HG03442 (cell line): ENCODE measurements around the gene TNRC6B.
"Not testable (repeated sequence)": the region's sequence is repeated elsewhere in the genome, so short reads cannot be mapped to it uniquely, and the experiment has no call there.

Source experiments
- ATAC-seq: cut with Tn5 transposase; IDR thresholded peaks from one replicate; pipeline ENCODE4 v1.9.1; 2021; ENCODE audit warnings: mild to moderate bottlenecking, moderate library complexity; ENCODE audit not compliant: unreplicated experiment

The TNRC6B gene

DNA sequence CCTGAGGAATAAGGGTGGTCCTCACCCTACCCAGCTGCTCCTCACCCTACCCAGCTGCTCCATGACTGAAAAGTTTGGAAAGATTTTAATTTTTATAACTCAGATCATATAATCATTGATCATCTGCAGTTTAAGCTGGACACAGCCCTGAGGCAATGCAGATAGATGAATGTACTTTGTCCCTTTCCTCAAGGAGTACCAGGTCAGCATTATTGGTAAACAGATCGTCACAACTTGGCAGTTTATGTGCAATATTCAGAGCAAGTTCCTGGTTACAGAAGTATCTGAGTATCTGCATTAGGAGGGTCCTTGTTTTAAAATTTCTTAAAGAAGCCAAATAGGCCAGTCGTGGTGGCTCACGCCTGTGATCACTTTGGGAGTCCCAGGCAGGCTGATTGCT lies 3.6 kb downstream of the TNRC6B start:
- ATAC-seq, result no peak

DNA sequence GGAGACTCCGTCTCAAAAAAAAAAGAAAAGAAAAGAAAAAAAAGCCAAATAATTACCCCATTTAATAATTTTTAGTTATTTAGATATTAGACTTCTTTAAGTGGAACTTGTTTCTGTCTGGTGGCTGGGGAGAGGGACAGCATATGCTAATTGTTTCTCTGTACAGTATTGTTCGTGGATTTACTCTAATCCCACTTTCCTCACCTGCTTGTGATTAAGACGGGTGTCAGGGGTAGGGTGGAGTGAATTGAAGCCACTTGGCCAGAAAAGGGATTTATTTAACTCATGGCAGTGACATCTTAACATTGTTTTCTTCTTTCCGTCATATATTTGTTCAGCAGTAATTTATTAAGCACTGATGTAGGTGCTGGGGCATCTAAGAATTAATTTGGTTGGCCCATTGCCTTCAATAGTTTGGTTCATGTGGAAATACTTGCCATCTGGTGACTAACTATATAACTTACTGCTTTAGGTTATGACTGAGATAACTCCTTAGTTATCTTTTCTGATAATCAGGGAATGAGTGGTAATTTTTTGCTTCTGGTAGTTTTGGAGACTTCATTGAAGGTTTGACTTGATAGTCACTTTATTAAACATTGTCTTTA lies 4.6 kb downstream of the TNRC6B start:
- ATAC-seq, result no peak

- no peak for ATAC-seq
Observed at GRCh38 chr22:40183029-40183581, 5.4 kb downstream of the TNRC6B start.

DNA sequence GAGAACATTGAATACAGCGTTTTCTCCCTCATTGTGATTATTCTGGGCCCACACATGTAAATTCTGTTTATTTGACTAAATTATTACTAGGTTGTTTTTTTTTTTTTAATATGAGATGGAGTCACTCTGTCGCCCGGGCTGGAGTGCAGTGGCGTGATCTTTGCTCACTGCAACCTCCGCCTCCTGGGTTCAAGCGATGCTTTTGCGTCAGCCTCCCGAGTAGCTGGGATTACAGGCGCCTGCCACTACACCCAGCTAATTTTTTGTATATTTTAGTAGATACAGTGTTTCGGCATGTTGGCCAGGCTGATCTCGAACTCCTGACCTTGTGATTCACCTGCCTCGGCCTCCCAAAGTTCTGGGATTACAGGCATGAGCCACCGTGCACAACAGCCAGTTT lies 5.9 kb downstream of the TNRC6B start:
- ATAC-seq, result not testable (repeated sequence)

DNA sequence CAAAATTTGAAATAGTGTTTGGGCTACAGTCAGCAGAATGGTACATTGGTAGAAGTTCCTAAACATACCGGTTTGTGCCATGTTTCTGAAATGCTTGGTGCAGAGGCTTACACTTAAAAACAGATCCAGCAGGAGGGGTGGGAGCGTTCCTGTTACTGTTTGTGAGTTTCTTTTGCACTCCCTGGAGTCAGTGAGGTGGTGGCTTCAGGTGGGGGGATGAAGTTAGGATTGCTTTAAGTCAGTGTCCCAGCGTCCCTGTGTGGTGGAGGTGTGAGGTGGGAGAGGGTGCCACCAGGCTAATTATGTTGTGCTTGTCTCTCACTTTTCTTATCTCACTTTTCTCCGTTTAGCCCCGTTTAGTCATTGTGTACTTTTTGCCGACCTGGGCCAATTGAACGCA lies 9.7 kb downstream of the TNRC6B start:
- ATAC-seq, result no peak

- ATAC-seq, result no peak
Observed at GRCh38 chr22:40189997-40190396, 12.3 kb downstream of the TNRC6B start.

DNA sequence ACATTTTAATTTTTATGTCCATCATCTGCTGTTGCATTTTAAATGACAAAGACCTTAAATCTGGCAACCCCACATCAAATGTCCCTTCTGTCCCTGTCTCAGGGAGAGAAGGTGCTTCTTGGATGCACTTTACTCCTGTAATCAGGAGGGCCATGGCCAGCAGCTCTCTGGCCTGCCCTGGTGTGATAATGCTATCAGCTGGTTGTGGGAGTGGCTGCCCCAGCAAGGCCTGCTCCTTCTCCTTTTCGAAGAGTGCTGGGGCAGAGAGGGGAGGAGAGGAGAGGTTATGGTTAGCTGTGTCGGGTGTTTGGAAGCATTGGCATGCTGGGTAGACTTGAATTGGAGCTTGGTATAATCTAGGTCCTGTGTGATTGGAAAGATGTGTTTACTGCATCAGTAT lies 12.8 kb downstream of the TNRC6B start:
- no peak for ATAC-seq

DNA sequence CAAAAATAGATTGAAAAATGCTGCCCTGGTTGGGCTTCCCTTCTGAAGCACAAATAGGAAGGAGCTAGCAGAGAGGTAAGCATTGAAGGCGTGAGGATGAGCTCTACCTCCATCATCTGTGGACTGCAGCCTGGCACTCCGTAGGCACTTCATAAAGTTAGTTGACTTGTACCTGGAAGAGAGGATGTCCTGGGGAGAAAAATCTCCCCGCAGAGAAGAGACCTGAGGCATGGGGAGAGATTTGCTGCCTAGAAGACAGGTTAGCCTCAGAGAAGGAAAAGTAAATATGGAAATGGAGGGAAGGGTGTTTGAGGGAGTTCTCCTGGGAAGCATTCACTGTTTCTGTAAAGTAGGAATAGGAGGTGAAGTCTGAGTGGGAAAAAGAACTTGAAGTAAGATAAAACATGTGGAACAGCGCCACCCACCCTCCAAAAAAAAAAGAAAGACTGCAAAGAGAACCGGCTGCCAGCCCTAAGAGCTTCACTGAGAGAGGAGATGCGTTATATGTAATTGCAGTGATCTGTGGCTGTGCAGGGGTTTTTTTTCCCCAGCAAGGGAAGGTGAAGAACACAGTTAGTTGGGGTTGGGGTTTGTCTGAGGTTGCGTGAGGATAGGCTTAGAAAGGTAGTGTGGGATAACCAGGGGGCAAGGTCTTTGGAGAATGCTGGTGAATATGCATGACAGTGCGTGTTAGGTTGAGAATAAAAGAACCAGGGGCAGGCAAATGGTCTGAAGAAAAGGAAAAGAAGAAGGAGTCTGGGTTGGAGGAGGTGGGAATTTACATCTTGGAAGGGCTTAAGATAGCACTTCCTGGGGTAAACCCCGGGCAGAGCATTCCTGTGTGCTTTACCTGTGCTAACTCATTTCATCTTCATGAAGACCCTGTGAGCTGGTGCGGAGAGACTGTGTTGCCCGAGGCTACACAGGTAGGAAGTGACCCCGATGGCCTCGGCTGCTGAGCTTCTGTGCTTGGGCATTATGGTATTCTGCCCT lies 16.0 kb downstream of the TNRC6B start:
- no peak for ATAC-seq

DNA sequence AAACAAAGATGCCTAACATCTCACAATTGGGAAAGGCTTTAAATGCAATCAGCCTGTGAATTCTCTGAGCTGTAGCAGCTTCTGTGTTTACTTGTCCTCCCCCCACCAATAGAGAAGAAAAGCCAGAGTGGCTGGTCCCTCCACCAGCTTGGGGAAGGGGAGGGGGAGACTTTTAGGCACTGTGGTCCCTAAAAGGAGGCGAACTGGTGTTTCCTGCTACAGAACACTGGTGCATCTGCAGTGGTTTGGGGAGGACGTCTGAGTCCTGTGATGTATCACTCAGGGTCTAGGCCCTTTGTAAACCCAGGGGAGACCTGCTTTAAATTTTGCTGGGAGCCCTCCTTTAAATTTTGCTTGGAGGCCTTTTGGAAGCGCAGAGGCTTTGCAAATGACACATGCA lies 16.9 kb downstream of the TNRC6B start:
- no peak for ATAC-seq

- ATAC-seq, result no peak
Observed at GRCh38 chr22:40196628-40197360, 19.1 kb downstream of the TNRC6B start.

- not testable (repeated sequence) for ATAC-seq
Observed at GRCh38 chr22:40197421-40197820, 19.7 kb downstream of the TNRC6B start.

GRCh38 chr22:40198733-40199132 lies 21.0 kb downstream of the TNRC6B start:
- no peak for ATAC-seq

DNA sequence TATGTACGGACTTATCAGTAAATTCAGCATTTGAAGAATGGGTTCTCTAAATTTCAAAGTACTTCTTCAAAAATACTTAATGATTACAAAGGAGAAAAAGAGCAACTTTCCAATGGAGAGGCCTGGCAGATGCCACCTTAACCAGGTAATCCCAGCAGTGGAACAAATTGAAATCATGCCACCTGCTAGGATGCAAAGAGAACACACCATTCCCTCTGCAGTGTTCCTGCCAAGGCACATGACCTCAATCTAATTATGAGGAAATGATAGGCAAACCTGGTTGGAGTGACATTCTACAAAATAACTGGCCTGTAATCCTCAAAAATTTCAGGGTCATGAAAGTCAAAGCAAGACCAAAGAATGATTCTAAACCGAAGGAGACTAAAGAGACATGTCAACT lies 21.5 kb downstream of the TNRC6B start:
- ATAC-seq, result no peak

DNA sequence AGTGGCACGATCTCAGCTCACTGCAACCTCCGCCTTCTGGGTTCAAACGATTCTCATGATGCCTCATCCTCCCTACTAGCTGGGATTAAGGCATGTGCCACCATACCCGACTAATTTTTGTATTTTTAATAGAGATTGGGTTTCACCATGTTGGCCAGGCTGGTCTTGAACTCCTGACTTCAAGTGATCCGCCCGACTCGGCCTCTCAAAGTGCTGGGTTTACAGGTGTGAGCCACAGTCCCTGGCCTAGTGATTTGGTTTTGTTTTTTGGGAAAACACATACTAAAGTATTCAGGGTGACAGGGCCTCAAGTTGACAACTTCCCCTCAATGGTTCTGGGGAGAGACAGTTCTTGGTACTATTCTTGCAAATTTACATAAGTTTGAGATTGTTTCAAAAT lies 22.1 kb downstream of the TNRC6B start:
- no peak for ATAC-seq

DNA sequence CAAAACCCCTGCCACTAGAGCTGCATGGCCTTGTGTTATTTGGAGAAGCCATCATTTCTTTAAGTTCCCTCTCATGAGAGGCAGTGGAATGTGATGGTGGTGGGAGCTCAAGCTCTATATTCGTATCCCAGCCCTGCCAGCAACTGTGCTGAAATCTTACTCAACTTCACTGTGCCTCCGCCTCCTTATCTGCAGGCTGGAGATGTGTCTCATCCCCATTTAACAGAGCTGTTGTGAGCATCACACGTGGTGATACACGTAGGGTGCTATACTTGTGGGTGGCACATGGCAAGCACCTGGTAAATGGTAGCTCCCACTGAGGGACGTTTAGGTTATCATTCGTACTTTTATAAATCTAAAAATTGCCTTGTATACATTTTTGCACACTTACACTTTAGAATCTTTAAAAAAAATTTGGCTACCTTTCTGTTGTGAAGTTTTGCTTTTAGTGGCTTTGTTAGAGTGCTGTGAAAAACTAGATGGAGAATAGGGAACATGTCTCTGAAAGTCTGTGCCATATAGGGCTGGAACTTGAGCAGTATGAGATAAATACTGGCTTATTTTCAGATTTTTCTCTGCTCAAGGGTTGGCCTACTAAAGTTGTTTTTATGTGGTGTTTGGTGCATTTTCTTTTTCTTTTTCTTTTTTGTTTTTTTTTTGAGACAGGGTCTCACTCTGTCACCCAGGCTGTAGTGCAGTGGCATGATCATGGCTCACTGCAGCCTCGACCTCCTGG lies 23.2 kb downstream of the TNRC6B start:
- no peak for ATAC-seq

- no peak for ATAC-seq
Observed at GRCh38 chr22:40202225-40202944, 24.7 kb downstream of the TNRC6B start.

GRCh38 chr22:40203572-40203971 lies 25.8 kb downstream of the TNRC6B start:
- no peak for ATAC-seq

DNA sequence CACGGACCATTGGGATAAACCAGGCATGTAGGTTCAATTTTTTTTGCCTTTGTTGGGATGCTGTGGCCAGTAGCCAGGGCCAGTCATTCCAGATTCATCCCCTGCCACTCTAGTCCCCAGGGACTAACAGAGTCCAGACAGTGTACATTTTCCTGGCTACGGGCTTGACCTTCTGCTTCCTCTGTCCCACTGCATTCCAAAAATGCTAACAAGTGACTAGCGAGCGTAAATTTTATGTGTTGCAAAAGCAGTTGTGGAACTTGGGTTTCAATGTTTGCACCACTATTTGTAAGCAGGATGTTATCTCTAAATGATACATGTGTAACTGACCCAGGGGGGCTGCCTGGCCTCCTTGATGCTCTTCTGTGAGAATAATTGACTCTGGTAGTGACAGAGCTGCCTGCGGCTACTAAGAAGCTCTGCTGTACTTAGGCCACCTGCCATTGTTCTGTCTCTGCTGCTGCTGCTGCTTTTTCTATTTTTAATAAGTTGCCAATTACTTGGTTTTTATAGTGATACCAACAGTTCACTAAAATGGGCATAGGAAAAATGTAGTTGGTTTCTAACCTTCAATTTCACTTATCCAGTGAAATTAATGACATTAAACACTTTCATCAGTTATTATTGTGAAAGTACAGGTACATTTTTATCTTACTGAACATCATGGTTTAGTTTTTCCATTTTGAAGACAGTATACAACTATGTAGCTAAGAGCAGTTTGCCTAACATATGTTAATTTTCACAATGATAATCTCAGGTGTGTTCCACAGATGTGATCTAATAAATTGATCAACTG lies 26.8 kb downstream of the TNRC6B start:
- ATAC-seq, result no peak

- no peak for ATAC-seq
Observed at GRCh38 chr22:40206561-40206960, 28.8 kb downstream of the TNRC6B start.
